ENCODE measurements around the gene ELP5.

DNA sequence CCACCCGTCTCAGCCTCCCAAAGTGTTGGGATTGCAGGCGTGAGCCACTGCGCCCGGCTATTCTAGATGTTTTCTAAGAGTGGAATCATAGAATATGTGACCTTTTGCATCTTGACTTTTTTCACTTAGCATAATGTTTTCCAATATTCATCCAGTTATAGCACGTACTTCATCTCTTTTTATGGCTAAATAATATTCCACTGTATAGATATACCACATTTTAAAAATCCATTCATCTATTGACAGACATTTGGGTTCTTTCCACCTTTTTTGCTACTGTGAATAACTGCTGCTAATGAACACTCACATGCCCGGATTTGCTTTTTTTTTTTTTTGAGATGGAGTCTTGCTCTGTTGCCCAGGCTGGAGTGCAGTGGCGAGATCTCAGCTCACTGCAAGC is 52.2 kb downstream of the ELP5 start:
- TF ChIP-seq, protein P1, sequence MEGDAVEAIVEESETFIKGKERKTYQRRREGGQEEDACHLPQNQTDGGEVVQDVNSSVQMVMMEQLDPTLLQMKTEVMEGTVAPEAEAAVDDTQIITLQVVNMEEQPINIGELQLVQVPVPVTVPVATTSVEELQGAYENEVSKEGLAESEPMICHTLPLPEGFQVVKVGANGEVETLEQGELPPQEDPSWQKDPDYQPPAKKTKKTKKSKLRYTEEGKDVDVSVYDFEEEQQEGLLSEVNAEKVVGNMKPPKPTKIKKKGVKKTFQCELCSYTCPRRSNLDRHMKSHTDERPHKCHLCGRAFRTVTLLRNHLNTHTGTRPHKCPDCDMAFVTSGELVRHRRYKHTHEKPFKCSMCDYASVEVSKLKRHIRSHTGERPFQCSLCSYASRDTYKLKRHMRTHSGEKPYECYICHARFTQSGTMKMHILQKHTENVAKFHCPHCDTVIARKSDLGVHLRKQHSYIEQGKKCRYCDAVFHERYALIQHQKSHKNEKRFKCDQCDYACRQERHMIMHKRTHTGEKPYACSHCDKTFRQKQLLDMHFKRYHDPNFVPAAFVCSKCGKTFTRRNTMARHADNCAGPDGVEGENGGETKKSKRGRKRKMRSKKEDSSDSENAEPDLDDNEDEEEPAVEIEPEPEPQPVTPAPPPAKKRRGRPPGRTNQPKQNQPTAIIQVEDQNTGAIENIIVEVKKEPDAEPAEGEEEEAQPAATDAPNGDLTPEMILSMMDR (IDR thresholded peaks at IDR 0.05; ENCODE audit: poor library complexity): no peak
- no peak for TF ChIP-seq EZH2phosphoT487 (IDR thresholded peaks at IDR 0.05; ENCODE audit: low read depth, severe bottlenecking, unreplicated experiment)
- TF ChIP-seq EZH2 (IDR thresholded peaks at IDR 0.05; ENCODE audit: borderline replicate concordance): no peak
